Thyroid gland (tissue), 4 donors: Measurements from ENCODE around the gene SPRR1B.

Experiments
- POLR2A ChIP-seq, 2 donors: fragments of 450-650 bp; IDR thresholded peaks; one replicate each; pipeline ENCODE4 v1.6.1; 2017; ENCODE audit warnings: antibody characterized with exemption in 2 of 2, mild to moderate bottlenecking in 2 of 2, moderate library complexity in 1 of 2
- TF ChIP-seq, protein P1 (sequence below), 6 experiments: fragments of 200-600 bp in 3 of 6; fragments of 450-650 bp in 3 of 6; sonication (generic) in 3 of 6; IDR thresholded peaks; one replicate each; pipeline ENCODE4 v1.5.1; 2016 to 2019; ENCODE audit warnings: antibody characterized with exemption in 6 of 6, mild to moderate bottlenecking in 2 of 6, inconsistent platforms in 1 of 6, moderate library complexity in 1 of 6

- TF ChIP-seq, protein P1, sequence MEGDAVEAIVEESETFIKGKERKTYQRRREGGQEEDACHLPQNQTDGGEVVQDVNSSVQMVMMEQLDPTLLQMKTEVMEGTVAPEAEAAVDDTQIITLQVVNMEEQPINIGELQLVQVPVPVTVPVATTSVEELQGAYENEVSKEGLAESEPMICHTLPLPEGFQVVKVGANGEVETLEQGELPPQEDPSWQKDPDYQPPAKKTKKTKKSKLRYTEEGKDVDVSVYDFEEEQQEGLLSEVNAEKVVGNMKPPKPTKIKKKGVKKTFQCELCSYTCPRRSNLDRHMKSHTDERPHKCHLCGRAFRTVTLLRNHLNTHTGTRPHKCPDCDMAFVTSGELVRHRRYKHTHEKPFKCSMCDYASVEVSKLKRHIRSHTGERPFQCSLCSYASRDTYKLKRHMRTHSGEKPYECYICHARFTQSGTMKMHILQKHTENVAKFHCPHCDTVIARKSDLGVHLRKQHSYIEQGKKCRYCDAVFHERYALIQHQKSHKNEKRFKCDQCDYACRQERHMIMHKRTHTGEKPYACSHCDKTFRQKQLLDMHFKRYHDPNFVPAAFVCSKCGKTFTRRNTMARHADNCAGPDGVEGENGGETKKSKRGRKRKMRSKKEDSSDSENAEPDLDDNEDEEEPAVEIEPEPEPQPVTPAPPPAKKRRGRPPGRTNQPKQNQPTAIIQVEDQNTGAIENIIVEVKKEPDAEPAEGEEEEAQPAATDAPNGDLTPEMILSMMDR (IDR thresholded peaks at IDR 0.05): no peak
- TF ChIP-seq POLR2A (IDR thresholded peaks at IDR 0.05): no peak
These were observed 6.6 kb upstream of the SPRR1B start for GRCh38 chr1:153024413-153024812.
